ENCODE measurements around the gene AVEN.

DNA sequence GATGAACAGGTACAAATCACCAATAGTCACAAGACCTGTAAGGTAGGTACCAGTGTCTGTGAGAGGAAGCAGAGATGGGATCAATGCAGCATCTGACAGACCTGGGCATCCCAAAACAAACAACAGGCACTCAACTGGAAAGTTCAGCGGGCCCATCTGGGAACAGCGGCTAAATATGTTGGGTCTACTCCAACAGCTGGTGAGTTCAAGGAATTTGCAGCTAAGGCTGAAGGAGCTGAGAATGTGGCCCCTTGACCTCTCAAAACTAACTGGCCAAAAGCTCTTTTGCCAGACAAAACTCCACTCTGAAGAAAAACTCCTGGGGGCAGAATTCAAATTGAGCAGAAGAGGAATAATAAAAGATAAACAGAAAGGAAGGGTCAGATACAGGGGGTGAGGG is 24.4 kb downstream of the AVEN start:
- TF ChIP-seq GATA2 (IDR thresholded peaks at IDR 0.05; ENCODE audit: low read depth, low read length), result no peak
- no peak for TF ChIP-seq GATA3 (IDR thresholded peaks at IDR 0.05; ENCODE audit: low read depth, low read length)
